OCI-LY7 (cell line): Measurements from ENCODE around the gene ARHGAP18.

Source experiments
- EZH2phosphoT487 ChIP-seq: fragments of 200-600 bp; sonication (generic); IDR thresholded peaks from 2 replicates; pipeline ENCODE4 v1.6.1; 2018; ENCODE audit warnings: low read depth, borderline replicate concordance, mild to moderate bottlenecking, mixed run types, antibody characterized with exemption, low read length, moderate library complexity, mixed read lengths
- TF ChIP-seq, protein P1 (sequence below): fragments of 200-600 bp; sonication (generic); conservative IDR thresholded peaks from 2 replicates; pipeline ENCODE4 v1.5.1; 2014; ENCODE audit warnings: mild to moderate bottlenecking, antibody characterized with exemption, low read length, moderate library complexity, mixed read lengths

DNA sequence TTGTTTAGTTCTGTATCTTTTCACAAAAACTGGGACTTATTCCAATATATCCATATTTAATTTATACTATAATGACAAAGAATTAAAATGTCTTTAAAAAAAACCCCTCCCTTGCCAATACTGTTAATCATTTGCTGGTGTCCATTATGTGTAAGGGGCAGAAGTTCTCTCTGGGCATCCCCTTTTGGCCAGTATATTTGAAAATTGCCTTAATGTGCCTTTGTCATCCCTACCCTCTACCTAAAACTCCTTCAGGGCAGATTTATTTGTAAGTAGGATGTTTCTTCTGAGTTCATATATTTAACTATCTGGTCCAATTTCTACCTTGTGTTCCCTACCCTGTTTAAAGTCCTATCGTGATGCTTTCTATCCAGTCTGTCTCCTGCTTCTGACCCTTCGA lies 62.9 kb downstream of the ARHGAP18 start:
- TF ChIP-seq, protein P1, sequence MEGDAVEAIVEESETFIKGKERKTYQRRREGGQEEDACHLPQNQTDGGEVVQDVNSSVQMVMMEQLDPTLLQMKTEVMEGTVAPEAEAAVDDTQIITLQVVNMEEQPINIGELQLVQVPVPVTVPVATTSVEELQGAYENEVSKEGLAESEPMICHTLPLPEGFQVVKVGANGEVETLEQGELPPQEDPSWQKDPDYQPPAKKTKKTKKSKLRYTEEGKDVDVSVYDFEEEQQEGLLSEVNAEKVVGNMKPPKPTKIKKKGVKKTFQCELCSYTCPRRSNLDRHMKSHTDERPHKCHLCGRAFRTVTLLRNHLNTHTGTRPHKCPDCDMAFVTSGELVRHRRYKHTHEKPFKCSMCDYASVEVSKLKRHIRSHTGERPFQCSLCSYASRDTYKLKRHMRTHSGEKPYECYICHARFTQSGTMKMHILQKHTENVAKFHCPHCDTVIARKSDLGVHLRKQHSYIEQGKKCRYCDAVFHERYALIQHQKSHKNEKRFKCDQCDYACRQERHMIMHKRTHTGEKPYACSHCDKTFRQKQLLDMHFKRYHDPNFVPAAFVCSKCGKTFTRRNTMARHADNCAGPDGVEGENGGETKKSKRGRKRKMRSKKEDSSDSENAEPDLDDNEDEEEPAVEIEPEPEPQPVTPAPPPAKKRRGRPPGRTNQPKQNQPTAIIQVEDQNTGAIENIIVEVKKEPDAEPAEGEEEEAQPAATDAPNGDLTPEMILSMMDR = no peak
- no peak for TF ChIP-seq EZH2phosphoT487
